Neural progenitor cell (in vitro differentiated cells): ENCODE measurements around the gene DEFB126.

Source experiments
- CTCF ChIP-seq: fragments of 200-600 bp; sonication (generic); IDR thresholded peaks from 2 replicates; pipeline ENCODE4 v1.5.1; 2017; ENCODE audit warnings: antibody characterized with exemption, mild to moderate bottlenecking
- EZH2 ChIP-seq: fragments of 200-600 bp; sonication (generic); IDR thresholded peaks from 2 replicates; pipeline ENCODE4 v1.6.1; 2017; ENCODE audit warnings: antibody characterized with exemption, mild to moderate bottlenecking, moderate library complexity
- EZH2phosphoT487 ChIP-seq: fragments of 200-600 bp; sonication (generic); IDR thresholded peaks from 2 replicates; pipeline ENCODE4 v1.6.1; 2017; ENCODE audit warnings: antibody characterized with exemption

GRCh38 chr20:187733-188132 lies 45.3 kb downstream of the DEFB126 start:
- TF ChIP-seq CTCF (no peak), EZH2 (no peak), EZH2phosphoT487 (no peak)
